ENCODE results near the gene GBE1.

Gene GBE1

DNA sequence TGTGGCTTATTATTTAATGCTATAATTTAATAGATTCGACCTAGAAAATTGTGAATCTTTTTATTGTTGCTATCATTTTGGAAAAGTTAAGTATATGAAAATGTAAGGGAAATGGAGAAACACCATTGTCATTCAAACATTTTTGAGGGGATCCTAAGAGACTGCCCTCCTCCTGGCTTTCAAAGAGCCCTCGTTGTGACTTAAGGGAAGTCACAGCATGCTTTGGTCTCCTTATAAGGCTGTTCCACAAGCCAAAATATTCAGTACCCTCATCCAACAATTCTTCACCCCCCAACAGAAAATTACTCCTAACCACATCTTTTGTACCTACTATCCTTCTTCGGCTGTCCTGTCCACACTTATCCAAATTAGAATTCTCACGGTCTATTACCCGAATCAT, 140.2 kb downstream of the GBE1 start:
- TF ChIP-seq EGR1 (IDR thresholded peaks at IDR 0.05) (no peak), REST (IDR thresholded peaks at IDR 0.05; ENCODE audit: low read depth) (no peak), TAF1 (IDR thresholded peaks at IDR 0.05; ENCODE audit: low read depth) (no peak), MAX (IDR thresholded peaks at IDR 0.05) (no peak), NFIC (IDR thresholded peaks at IDR 0.05) (no peak), TEAD4 (IDR thresholded peaks at IDR 0.05) (no peak), ZBTB7A (IDR thresholded peaks at IDR 0.05; ENCODE audit: low read depth) (no peak), CREB1 (IDR thresholded peaks at IDR 0.05; ENCODE audit: low read depth) (no peak), FOXM1 (IDR thresholded peaks at IDR 0.05; ENCODE audit: borderline replicate concordance, low read depth) (no peak), EP300 (IDR thresholded peaks at IDR 0.05; ENCODE audit: borderline replicate concordance) (no peak)

GRCh38 chr3:81620849-81621248, 140.6 kb downstream of the GBE1 start:
- TF ChIP-seq EGR1 (IDR thresholded peaks at IDR 0.05) (no peak), TAF1 (IDR thresholded peaks at IDR 0.05; ENCODE audit: low read depth) (no peak), NFIC (IDR thresholded peaks at IDR 0.05) (no peak), CREB1 (IDR thresholded peaks at IDR 0.05; ENCODE audit: low read depth) (no peak), EP300 (IDR thresholded peaks at IDR 0.05; ENCODE audit: borderline replicate concordance) (no peak), REST (IDR thresholded peaks at IDR 0.05; ENCODE audit: low read depth) (no peak), YY1 (IDR thresholded peaks at IDR 0.05; ENCODE audit: low read depth) (no peak), FOXM1 (IDR thresholded peaks at IDR 0.05; ENCODE audit: borderline replicate concordance, low read depth) (no peak), CEBPB (IDR thresholded peaks at IDR 0.05) (no peak), ZBTB7A (IDR thresholded peaks at IDR 0.05; ENCODE audit: low read depth) (no peak), MAX (IDR thresholded peaks at IDR 0.05) (no peak), TEAD4 (IDR thresholded peaks at IDR 0.05) (no peak), RAD21 (IDR thresholded peaks at IDR 0.05; ENCODE audit: low read depth) (no peak), TCF12 (IDR thresholded peaks at IDR 0.05; ENCODE audit: low read depth) (no peak)
- TF ChIP-seq, protein P1, sequence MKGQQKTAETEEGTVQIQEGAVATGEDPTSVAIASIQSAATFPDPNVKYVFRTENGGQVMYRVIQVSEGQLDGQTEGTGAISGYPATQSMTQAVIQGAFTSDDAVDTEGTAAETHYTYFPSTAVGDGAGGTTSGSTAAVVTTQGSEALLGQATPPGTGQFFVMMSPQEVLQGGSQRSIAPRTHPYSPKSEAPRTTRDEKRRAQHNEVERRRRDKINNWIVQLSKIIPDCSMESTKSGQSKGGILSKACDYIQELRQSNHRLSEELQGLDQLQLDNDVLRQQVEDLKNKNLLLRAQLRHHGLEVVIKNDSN (IDR thresholded peaks at IDR 0.05), result no peak

- TF ChIP-seq, protein P1 (IDR thresholded peaks at IDR 0.05), result no peak
Observed at GRCh38 chr3:81612768-81613167, 148.7 kb downstream of the GBE1 start.

DNA sequence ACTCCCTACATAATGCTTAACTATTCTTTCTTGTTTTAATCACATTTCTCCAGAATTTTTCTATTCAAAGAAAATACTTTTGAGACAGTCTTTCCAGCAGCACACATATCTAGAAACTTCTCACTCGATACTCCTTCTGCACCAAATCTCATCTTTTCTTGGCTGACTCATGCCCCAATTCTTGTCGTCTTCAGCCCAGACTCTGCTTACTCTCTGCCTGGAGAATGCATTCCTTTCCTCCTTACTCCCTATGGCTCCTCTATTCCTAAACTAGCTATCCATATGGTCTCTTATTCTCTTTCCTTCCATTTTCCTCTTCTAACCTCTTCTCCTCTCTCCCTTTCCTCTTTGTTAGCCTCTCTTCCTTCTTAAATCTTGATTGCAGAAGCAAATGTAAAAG, 158.7 kb downstream of the GBE1 start:
- TF ChIP-seq, protein P1 (IDR thresholded peaks at IDR 0.05), result no peak
- TF ChIP-seq EP300 (IDR thresholded peaks at IDR 0.05; ENCODE audit: borderline replicate concordance) (no peak), TAF1 (IDR thresholded peaks at IDR 0.05; ENCODE audit: low read depth) (no peak), RAD21 (IDR thresholded peaks at IDR 0.05; ENCODE audit: low read depth) (no peak), ZBTB7A (IDR thresholded peaks at IDR 0.05; ENCODE audit: low read depth) (no peak), CEBPB (IDR thresholded peaks at IDR 0.05) (no peak), TEAD4 (IDR thresholded peaks at IDR 0.05) (no peak)

- TF ChIP-seq ZBTB7A (IDR thresholded peaks at IDR 0.05; ENCODE audit: low read depth), result no peak
- TF ChIP-seq, protein P1 (IDR thresholded peaks at IDR 0.05), result no peak
- no peak for TF ChIP-seq RAD21 (IDR thresholded peaks at IDR 0.05; ENCODE audit: low read depth)
- TF ChIP-seq TEAD4 (IDR thresholded peaks at IDR 0.05), result no peak
Observed at GRCh38 chr3:81601707-81602305, 159.6 kb downstream of the GBE1 start.

GRCh38 chr3:81592101-81592500, 169.3 kb downstream of the GBE1 start:
- TF ChIP-seq NFIC (IDR thresholded peaks at IDR 0.05) (no peak), EGR1 (IDR thresholded peaks at IDR 0.05) (no peak), YY1 (IDR thresholded peaks at IDR 0.05; ENCODE audit: low read depth) (no peak), ZBTB7A (IDR thresholded peaks at IDR 0.05; ENCODE audit: low read depth) (no peak), TEAD4 (IDR thresholded peaks at IDR 0.05) (no peak), REST (IDR thresholded peaks at IDR 0.05; ENCODE audit: low read depth) (no peak), FOXM1 (IDR thresholded peaks at IDR 0.05; ENCODE audit: borderline replicate concordance, low read depth) (no peak), CEBPB (IDR thresholded peaks at IDR 0.05) (no peak)
- TF ChIP-seq, protein P1 (IDR thresholded peaks at IDR 0.05), result no peak

Data from Ishikawa (cell line).